Measurements from ENCODE around the gene SMIM12.
"Not testable (repeated sequence)": the region's sequence is repeated elsewhere in the genome, so short reads cannot be mapped to it uniquely, and the experiment has no call there.

Gene SMIM12

DNA sequence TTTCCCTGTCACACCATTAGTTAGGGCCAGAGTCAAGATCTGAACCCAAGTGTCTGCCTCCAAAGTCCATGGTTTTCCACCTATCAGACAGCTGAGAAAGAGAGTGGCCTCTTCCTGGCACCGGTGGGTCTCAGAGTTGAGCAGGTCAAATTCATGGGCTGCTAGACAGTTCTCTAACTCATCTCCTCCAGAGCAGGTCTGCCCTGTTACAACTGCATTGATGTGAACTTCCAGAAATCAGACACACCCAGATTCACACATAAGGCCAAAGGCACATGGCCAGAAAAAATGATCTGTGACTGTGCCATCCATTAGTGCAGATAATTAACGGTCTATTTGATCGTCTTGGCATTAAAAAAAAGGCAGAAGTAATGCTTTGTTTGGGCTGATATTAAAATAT is 17.5 kb downstream of the SMIM12 start:
- DNase-seq, result peak; percentile 32

DNA sequence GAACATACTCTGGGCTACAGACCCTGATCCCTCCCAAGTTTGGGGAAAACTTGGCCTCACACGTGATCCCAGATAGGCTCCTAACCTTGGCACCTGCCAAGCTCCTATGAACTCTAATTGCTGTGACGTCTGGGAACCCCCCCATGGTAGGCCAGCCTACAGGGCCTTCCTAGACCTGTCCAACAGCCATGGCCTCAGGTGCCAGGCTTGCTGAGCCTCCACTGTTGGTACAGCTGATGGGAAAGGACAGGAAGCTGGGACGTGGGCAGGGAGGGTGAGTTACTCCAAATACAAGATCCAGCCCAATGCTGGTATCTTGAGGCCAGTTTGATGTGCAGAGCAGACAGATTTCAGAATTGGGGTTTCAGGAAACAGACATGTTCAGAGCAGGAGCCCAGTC is 19.1 kb downstream of the SMIM12 start:
- DNase-seq, result no peak

- DNase-seq, result no peak
Observed at GRCh38 chr1:34839526-34840305, 19.8 kb downstream of the SMIM12 start.

GRCh38 chr1:34833711-34834110 is 25.8 kb downstream of the SMIM12 start:
- no peak for DNase-seq

GRCh38 chr1:34831721-34832246 is 27.8 kb downstream of the SMIM12 start:
- no peak for DNase-seq

GRCh38 chr1:34829250-34829649 is 30.3 kb downstream of the SMIM12 start:
- peak; percentile 52 for DNase-seq

DNA sequence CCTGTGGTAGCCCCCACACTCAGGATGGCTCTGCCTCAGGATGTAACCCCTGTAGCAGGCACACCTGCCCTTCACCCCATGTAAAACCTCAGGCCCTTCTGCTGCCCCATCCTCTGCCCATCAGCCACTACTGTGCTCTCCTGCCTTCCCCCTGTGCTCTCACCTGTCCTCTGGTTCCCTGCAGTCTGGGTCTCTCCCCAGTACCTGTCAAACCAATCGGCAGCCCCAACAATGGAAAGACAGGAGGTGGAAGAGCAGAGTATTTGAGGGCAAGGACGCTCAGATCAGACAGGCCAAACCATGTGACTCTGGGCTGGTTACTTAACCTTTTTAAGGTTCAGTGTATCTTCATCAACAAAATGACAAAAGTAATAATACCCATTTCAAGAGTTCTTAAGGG is 30.9 kb downstream of the SMIM12 start:
- no peak for DNase-seq

- DNase-seq, result no peak
Observed at GRCh38 chr1:34827341-34827941, 32.1 kb downstream of the SMIM12 start.

GRCh38 chr1:34825455-34826091 is 34.0 kb downstream of the SMIM12 start:
- peak; percentile 19 for DNase-seq

GRCh38 chr1:34824817-34825454 is 34.6 kb downstream of the SMIM12 start:
- DNase-seq, result no peak

- no peak for DNase-seq
Observed at GRCh38 chr1:34822202-34822601, 37.3 kb downstream of the SMIM12 start.

GRCh38 chr1:34818862-34819261 is 40.7 kb downstream of the SMIM12 start:
- DNase-seq, result not testable (repeated sequence)

GRCh38 chr1:34816778-34817177 is 42.8 kb downstream of the SMIM12 start:
- no peak for DNase-seq

DNA sequence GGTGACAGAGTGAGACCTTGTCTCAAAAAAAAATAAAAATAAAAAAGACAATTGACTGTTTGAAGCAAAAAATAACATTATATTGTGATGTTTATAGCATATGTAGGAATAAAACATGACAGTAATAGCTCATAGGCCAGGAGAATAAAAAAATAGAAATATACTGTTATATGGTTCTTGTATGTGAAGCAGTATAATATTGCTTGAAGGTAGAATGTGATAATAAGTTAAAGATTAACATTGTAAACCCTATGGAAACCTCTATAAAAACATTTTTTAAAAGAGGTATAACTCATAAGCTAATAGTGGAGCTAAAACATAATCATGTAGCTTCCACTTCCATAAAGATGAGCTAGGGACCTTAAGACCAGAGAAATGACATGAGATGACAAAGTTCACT is 43.2 kb downstream of the SMIM12 start:
- DNase-seq, result no peak

DNA sequence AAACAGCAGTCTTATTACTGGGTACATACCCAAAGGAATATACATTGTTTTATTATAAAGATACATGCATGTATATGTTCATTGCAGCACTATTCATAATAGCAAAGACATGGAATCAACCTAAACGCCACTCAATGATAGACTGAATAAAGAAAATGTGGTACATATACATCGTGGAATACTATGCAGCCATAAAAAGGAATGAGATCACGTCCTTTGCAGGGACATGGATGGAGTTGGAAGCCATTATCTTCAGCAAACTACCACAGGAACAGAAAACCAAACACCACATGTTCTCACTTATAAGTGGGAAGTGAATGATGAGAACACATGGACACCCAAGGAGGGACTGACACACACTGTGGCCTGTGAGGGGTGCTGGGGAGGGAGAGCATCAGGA is 48.8 kb downstream of the SMIM12 start:
- not testable (repeated sequence) for DNase-seq

- DNase-seq, result no peak
Observed at GRCh38 chr1:34808051-34808810, 51.3 kb downstream of the SMIM12 start.

GRCh38 chr1:34806396-34806795 is 53.2 kb downstream of the SMIM12 start:
- DNase-seq, result no peak

GRCh38 chr1:34803770-34804169 is 55.8 kb downstream of the SMIM12 start:
- DNase-seq, result no peak

All from hematopoietic multipotent progenitor cell treated with erythropoietin and hydrocortisone succinate and interleukin-3 and kit ligand, for 8 days (in vitro differentiated cells).